PFSK-1 (cell line): ENCODE data around the gene GOLGA6C.

Experiments used
- FOXP2 ChIP-seq: optimal IDR thresholded peaks from 2 replicates; pipeline ENCODE3; 2011; ENCODE audit warnings: borderline replicate concordance, control low read depth, inconsistent platforms; ENCODE audit not compliant: insufficient read depth; ENCODE audit errors: extremely low read length, extremely low read depth
- POLR2AphosphoS5 ChIP-seq: IDR thresholded peaks from 2 replicates; pipeline ENCODE4 v1.6.1; 2012; ENCODE audit warnings: low read depth, mild to moderate bottlenecking, control low read depth, low read length, moderate library complexity
- REST ChIP-seq, 2 experiments: IDR thresholded peaks; 2 replicates each; pipeline versions ENCODE4 v1.6.1 to v1.8.0; 2011 to 2012; ENCODE audit warnings: low read depth in 2 of 2, low read length in 2 of 2, control low read depth in 1 of 2, inconsistent platforms in 1 of 2, mild to moderate bottlenecking in 1 of 2, moderate library complexity in 1 of 2; ENCODE audit not compliant: insufficient read depth in 1 of 2
- SIN3A ChIP-seq: IDR thresholded peaks from 2 replicates; pipeline ENCODE4 v1.6.1; 2012; ENCODE audit warnings: mild to moderate bottlenecking, low read length, moderate library complexity, borderline replicate concordance; ENCODE audit not compliant: insufficient read depth
- TAF1 ChIP-seq: IDR thresholded peaks from 2 replicates; pipeline ENCODE4 v1.6.1; 2012; ENCODE audit warnings: low read length, control low read depth, borderline replicate concordance; ENCODE audit not compliant: insufficient read depth

Gene GOLGA6C

GRCh38 chr15:75313116-75313845 lies 55.1 kb downstream of the GOLGA6C start:
- no peak for TF ChIP-seq POLR2AphosphoS5

DNA sequence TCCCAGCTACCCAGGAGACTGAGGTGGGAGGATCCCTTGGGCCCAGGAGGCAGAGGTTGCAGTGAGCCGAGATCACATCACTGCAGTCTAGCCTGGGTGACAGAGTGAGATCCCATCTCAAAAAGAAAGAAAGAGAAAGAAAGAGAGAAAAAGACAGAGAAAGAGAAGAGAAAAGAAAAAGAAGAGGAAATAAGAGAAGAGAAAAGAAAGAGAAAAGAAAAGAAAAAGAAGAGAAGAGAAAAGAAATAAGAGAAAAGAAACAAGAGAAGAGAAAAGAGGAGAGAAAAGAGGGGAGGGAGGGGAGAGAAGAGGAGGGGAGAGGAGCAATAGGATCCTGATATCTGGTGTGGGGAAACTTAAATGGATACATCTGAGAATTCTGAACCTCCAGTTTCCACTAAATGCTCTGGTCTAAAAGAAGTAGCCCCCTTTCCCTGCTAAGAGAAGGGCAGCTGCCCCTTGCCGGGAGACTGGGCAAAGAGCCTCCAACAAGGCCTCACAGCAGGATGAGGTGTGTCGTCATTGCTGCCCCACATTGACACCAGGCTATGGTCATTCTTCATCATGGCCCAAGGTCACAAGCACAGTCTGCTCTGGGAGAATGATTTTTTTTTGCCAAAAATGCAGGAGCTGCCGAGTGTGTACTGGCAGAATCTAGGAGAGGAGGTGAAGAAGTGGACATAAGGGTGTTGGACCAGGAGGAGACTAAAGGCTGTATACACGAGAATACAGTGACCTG lies 56.6 kb downstream of the GOLGA6C start:
- TF ChIP-seq TAF1 (no peak), FOXP2 (no peak), SIN3A (no peak), REST (IDR thresholded peaks at IDR 0.05; ENCODE audit: insufficient read depth in 1 of 2, low read depth in 2 of 2, low read length in 2 of 2) (no peak), POLR2AphosphoS5 (no peak)
